ENCODE measurements around the gene DOCK8.

Gene DOCK8

GRCh38 chr9:389758-390157 lies 175.1 kb downstream of the DOCK8 start:
- no peak overlapping the region for H3K4me3 ChIP-seq (ENCODE audit: low read depth, low read length)
- TF ChIP-seq CTCF (IDR thresholded peaks at IDR 0.05; ENCODE audit: low read depth, low read length) = no peak

- H3K4me3 ChIP-seq (ENCODE audit: low read depth, low read length) = no peak overlapping the region
- no peak for TF ChIP-seq CTCF (IDR thresholded peaks at IDR 0.05; ENCODE audit: low read depth, low read length)
Measured at GRCh38 chr9:392077-392804, 177.6 kb downstream of the DOCK8 start.

GRCh38 chr9:394347-395052 lies 179.8 kb downstream of the DOCK8 start:
- H3K4me3 ChIP-seq (ENCODE audit: low read depth, low read length) = no peak overlapping the region

GRCh38 chr9:396396-396795 lies 181.7 kb downstream of the DOCK8 start:
- no peak for TF ChIP-seq CTCF (IDR thresholded peaks at IDR 0.05; ENCODE audit: low read depth, low read length)
- H3K4me3 ChIP-seq (ENCODE audit: low read depth, low read length) = no peak overlapping the region

More at GRCh38 chr9:394347-395052, 179.8 kb downstream of the DOCK8 start:
- TF ChIP-seq CTCF (IDR thresholded peaks at IDR 0.05; ENCODE audit: low read depth, low read length) = no peak

GRCh38 chr9:398085-398484 lies 183.4 kb downstream of the DOCK8 start:
- no peak for TF ChIP-seq CTCF (IDR thresholded peaks at IDR 0.05; ENCODE audit: low read depth, low read length)
- H3K4me3 ChIP-seq (ENCODE audit: low read depth, low read length) = no peak overlapping the region

GRCh38 chr9:401223-401622 lies 186.6 kb downstream of the DOCK8 start:
- no peak for TF ChIP-seq CTCF (IDR thresholded peaks at IDR 0.05; ENCODE audit: low read depth, low read length)
- H3K4me3 ChIP-seq (ENCODE audit: low read depth, low read length) = no peak overlapping the region

- H3K4me3 ChIP-seq (ENCODE audit: low read depth, low read length) = no peak overlapping the region
- TF ChIP-seq CTCF (IDR thresholded peaks at IDR 0.05; ENCODE audit: low read depth, low read length) = no peak
Measured at GRCh38 chr9:404234-404633, 189.6 kb downstream of the DOCK8 start.
